GM23338 (cell line): ENCODE results near the gene IQGAP2. TPM values are rescaled to one million over a fixed set of nuclear protein-coding genes. Genes with fewer than 3 reads are reported as not detected.

Experiments used
- ATAC-seq: fragments of 200-7000 bp; cut with Tn5 transposase; 3 replicates; pipeline ENCODE4 v1.9.1; 2020
- DNase-seq: peaks from one replicate; pipeline ENCODE4 v3.0.0-alpha.2; 2015; ENCODE audit warnings: low spot score
- H2AFZ ChIP-seq: fragments of 200-600 bp; sonication (generic); 2 replicates; pipeline ENCODE4 v1.8.0; 2016; ENCODE audit warnings: antibody characterized with exemption, mild to moderate bottlenecking, moderate library complexity
- H3F3A ChIP-seq: fragments of 200-600 bp; sonication (generic); replicated peaks from 2 replicates; pipeline ENCODE4 v1.8.0; 2017; ENCODE audit warnings: antibody characterized with exemption, mixed run types, low read depth
- H3K27ac ChIP-seq: fragments of 200-600 bp; sonication (generic); 2 replicates; pipeline ENCODE4 v1.6.1; 2016; ENCODE audit warnings: low read depth
- H3K27me3 ChIP-seq: fragments of 200-600 bp; sonication (generic); 2 replicates; pipeline ENCODE4 v1.8.0; 2016; ENCODE audit warnings: mild to moderate bottlenecking, mixed run types, moderate library complexity; ENCODE audit not compliant: insufficient read depth
- H3K36me3 ChIP-seq: fragments of 200-600 bp; sonication (generic); 2 replicates; pipeline ENCODE4 v1.8.0; 2016; ENCODE audit warnings: mild to moderate bottlenecking; ENCODE audit not compliant: insufficient read depth
- H3K4me1 ChIP-seq: fragments of 200-600 bp; sonication (generic); 2 replicates; pipeline ENCODE4 v1.8.0; 2016; ENCODE audit warnings: mild to moderate bottlenecking, moderate library complexity; ENCODE audit not compliant: insufficient read depth
- H3K4me2 ChIP-seq: fragments of 200-600 bp; sonication (generic); 2 replicates; pipeline ENCODE4 v1.7.1; 2017; ENCODE audit warnings: mixed run types
- H3K4me3 ChIP-seq: fragments of 200-600 bp; sonication (generic); 2 replicates; pipeline ENCODE4 v1.6.1; 2016; ENCODE audit warnings: mixed run types
- H3K79me2 ChIP-seq: fragments of 200-600 bp; sonication (generic); replicated peaks from 2 replicates; pipeline ENCODE4 v1.8.0; 2017; ENCODE audit warnings: mild to moderate bottlenecking; ENCODE audit not compliant: insufficient read depth
- H3K9me2 ChIP-seq: fragments of 200-600 bp; sonication (generic); 2 replicates; pipeline ENCODE4 v1.8.0; 2017; ENCODE audit not compliant: insufficient read depth
- H4K20me1 ChIP-seq: fragments of 200-600 bp; sonication (generic); replicated peaks from 2 replicates; pipeline ENCODE4 v1.8.0; 2017; ENCODE audit warnings: mild to moderate bottlenecking; ENCODE audit not compliant: insufficient read depth
- H3K27ac Mint-ChIP-seq: 2 replicates; pipeline ENCODE4 v1.8.0; 2020; ENCODE audit warnings: inconsistent platforms, mild to moderate bottlenecking, moderate library complexity, mixed read lengths
- H3K27me3 Mint-ChIP-seq: 3 replicates; pipeline ENCODE4 v1.8.0; 2022; ENCODE audit warnings: low read depth, mild to moderate bottlenecking, moderate library complexity, mixed read lengths, inconsistent platforms; ENCODE audit not compliant: insufficient read depth, poor library complexity
- H3K36me3 Mint-ChIP-seq: 3 replicates; pipeline ENCODE4 v1.8.0; 2021; ENCODE audit warnings: low read depth, mild to moderate bottlenecking, inconsistent platforms, moderate library complexity, mixed read lengths
- H3K4me1 Mint-ChIP-seq: 3 replicates; pipeline ENCODE4 v1.8.0; 2020; ENCODE audit warnings: mild to moderate bottlenecking, inconsistent platforms, mixed read lengths
- H3K4me3 Mint-ChIP-seq: 3 replicates; pipeline ENCODE4 v1.8.0; 2021; ENCODE audit warnings: moderate library complexity, mild to moderate bottlenecking, inconsistent platforms, mixed read lengths
- H3K9me3 Mint-ChIP-seq: 3 replicates; pipeline ENCODE4 v1.8.0; 2020; ENCODE audit warnings: moderate library complexity, mild to moderate bottlenecking, inconsistent platforms, mixed read lengths
- CREB1 ChIP-seq: fragments of 250-450 bp; sonication (Bioruptor Pico); IDR thresholded peaks from 2 replicates; pipeline ENCODE4 v1.5.0; 2020; ENCODE audit warnings: low read depth, mild to moderate bottlenecking, moderate library complexity
- CTCF ChIP-seq, 2 experiments: fragments of 200-600 bp in 1 of 2; sonication (generic) in 1 of 2; conservative IDR thresholded peaks; 2 replicates each; pipeline versions ENCODE4 v1.5.1 to v1.6.1; 2016 to 2017; ENCODE audit warnings: antibody characterized with exemption in 2 of 2, low read depth in 2 of 2, mild to moderate bottlenecking in 2 of 2, moderate library complexity in 1 of 2
- REST ChIP-seq: IDR thresholded peaks from one replicate; pipeline ENCODE4 v1.6.1; 2018; ENCODE audit warnings: antibody characterized with exemption; ENCODE audit not compliant: unreplicated experiment
- STAT1 ChIP-seq: IDR thresholded peaks from one replicate; pipeline ENCODE4 v1.6.1; 2016; ENCODE audit warnings: antibody characterized with exemption; ENCODE audit not compliant: unreplicated experiment
- polyA plus RNA-seq: library from polyadenylated mRNA; unstranded; fragments of >200 nt; fragmentation: Nextera tagmentation; extraction: Ambion mirVana; gene quantifications from 2 replicates; pipeline ENCODE4 v1.2.1, GENCODE V29; 2016
- total RNA-seq: library from RNA; depleted of rRNA; stranded (reverse); fragments of >200 nt; shearing (Covaris generic); gene quantifications from 2 replicates; pipeline ENCODE4 v1.2.3, GENCODE V29; 2014
- TF ChIP-seq, protein P1 (sequence below): fragments of 250-450 bp; sonication (Bioruptor Pico); IDR thresholded peaks from 2 replicates; pipeline ENCODE4 v1.5.0; 2020; ENCODE audit warnings: mild to moderate bottlenecking, moderate library complexity

IQGAP2 gene
- total and polyA plus RNA-seq, 2 experiments from 2014 or later, result 60.0 to 86.5 TPM

DNA sequence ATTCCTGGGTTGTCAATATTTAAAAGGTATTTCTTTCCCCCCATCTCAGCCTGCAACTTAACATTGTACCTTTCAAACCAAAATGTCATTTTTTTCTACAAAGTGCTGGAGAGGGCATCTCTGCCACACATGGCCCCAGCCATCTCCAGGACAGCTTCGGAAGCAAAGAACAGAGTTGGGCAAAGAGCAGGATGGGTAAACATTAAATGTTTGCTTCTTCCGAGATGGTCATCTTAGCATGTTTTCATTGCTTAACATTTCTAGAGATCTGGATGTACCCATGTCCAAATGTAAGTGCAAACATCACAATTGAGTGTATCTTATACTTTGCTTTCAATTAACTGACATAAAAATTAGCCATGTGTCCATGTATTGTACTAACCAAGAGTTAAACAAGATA, 234.4 kb downstream of the IQGAP2 start:
- H3K36me3 Mint-ChIP-seq, result no peaks in the 10 kb centered on the region
- H3F3A ChIP-seq, result no peaks in the 10 kb centered on the region
- no peaks in the 10 kb centered on the region for H3K9me3 Mint-ChIP-seq
- H3K36me3 ChIP-seq, result no peaks in the 10 kb centered on the region
- H3K27ac Mint-ChIP-seq, result no peak overlapping the region
- H4K20me1 ChIP-seq, result no peaks in the 10 kb centered on the region
- H3K4me3 ChIP-seq, result no peak overlapping the region
- H3K27me3 Mint-ChIP-seq, result no peaks in the 10 kb centered on the region
- no peaks in the 10 kb centered on the region for H3K9me2 ChIP-seq
- TF ChIP-seq REST (no peak), STAT1 (no peak), CTCF (conservative IDR thresholded peaks at IDR 0.05; ENCODE audit: low read depth in 2 of 2) (no peak), CREB1 (CRISPR knock-in tag) (no peak)
- TF ChIP-seq, protein P1, sequence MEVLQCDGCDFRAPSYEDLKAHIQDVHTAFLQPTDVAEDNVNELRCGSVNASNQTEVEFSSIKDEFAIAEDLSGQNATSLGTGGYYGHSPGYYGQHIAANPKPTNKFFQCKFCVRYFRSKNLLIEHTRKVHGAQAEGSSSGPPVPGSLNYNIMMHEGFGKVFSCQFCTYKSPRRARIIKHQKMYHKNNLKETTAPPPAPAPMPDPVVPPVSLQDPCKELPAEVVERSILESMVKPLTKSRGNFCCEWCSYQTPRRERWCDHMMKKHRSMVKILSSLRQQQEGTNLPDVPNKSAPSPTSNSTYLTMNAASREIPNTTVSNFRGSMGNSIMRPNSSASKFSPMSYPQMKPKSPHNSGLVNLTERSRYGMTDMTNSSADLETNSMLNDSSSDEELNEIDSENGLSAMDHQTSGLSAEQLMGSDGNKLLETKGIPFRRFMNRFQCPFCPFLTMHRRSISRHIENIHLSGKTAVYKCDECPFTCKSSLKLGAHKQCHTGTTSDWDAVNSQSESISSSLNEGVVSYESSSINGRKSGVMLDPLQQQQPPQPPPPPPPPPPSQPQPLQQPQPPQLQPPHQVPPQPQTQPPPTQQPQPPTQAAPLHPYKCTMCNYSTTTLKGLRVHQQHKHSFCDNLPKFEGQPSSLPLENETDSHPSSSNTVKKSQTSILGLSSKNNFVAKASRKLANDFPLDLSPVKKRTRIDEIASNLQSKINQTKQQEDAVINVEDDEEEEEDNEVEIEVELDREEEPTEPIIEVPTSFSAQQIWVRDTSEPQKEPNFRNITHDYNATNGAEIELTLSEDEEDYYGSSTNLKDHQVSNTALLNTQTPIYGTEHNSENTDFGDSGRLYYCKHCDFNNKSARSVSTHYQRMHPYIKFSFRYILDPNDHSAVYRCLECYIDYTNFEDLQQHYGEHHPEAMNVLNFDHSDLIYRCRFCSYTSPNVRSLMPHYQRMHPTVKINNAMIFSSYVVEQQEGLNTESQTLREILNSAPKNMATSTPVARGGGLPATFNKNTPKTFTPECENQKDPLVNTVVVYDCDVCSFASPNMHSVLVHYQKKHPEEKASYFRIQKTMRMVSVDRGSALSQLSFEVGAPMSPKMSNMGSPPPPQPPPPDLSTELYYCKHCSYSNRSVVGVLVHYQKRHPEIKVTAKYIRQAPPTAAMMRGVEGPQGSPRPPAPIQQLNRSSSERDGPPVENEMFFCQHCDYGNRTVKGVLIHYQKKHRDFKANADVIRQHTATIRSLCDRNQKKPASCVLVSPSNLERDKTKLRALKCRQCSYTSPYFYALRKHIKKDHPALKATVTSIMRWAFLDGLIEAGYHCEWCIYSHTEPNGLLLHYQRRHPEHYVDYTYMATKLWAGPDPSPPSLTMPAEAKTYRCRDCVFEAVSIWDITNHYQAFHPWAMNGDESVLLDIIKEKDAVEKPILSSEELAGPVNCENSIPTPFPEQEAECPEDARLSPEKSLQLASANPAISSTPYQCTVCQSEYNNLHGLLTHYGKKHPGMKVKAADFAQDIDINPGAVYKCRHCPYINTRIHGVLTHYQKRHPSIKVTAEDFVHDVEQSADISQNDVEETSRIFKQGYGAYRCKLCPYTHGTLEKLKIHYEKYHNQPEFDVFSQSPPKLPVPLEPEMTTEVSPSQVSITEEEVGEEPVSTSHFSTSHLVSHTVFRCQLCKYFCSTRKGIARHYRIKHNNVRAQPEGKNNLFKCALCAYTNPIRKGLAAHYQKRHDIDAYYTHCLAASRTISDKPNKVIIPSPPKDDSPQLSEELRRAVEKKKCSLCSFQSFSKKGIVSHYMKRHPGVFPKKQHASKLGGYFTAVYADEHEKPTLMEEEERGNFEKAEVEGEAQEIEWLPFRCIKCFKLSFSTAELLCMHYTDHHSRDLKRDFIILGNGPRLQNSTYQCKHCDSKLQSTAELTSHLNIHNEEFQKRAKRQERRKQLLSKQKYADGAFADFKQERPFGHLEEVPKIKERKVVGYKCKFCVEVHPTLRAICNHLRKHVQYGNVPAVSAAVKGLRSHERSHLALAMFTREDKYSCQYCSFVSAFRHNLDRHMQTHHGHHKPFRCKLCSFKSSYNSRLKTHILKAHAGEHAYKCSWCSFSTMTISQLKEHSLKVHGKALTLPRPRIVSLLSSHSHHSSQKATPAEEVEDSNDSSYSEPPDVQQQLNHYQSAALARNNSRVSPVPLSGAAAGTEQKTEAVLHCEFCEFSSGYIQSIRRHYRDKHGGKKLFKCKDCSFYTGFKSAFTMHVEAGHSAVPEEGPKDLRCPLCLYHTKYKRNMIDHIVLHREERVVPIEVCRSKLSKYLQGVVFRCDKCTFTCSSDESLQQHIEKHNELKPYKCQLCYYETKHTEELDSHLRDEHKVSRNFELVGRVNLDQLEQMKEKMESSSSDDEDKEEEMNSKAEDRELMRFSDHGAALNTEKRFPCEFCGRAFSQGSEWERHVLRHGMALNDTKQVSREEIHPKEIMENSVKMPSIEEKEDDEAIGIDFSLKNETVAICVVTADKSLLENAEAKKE (CRISPR knock-in tag), result no peak
- no peak overlapping the region for H3K4me3 Mint-ChIP-seq
- ATAC-seq (no peak), DNase-seq (no peak)
- peaks cover 7% of the 10 kb centered on the region; the same call in 2 of the 3 replicates for H3K4me1 Mint-ChIP-seq
- peaks cover 8% of the 10 kb centered on the region; the same call in 1 of the 2 replicates for H3K4me1 ChIP-seq
- no peak overlapping the region for H3K27ac ChIP-seq
- H3K79me2 ChIP-seq, result no peaks in the 10 kb centered on the region
- H2AFZ ChIP-seq, result no peak overlapping the region
- no peaks in the 10 kb centered on the region for H3K27me3 ChIP-seq
- H3K4me2 ChIP-seq, result no peak overlapping the region
